ENCODE data around the gene PIK3R3. TPM values are rescaled to one million over a fixed set of nuclear protein-coding genes. Genes with fewer than 3 reads are reported as not detected.
A peak's percentile ranks its signal among the peaks of the same experiment; 100 is the strongest.

Gene PIK3R3
- total and polyA plus RNA-seq, 9 of the 15 experiments (the other 6 are each of a cell fraction or from before 2014, with no cell fraction given), result 1.4 to 7.7 (median 4.6) TPM

- TF ChIP-seq, protein P1, sequence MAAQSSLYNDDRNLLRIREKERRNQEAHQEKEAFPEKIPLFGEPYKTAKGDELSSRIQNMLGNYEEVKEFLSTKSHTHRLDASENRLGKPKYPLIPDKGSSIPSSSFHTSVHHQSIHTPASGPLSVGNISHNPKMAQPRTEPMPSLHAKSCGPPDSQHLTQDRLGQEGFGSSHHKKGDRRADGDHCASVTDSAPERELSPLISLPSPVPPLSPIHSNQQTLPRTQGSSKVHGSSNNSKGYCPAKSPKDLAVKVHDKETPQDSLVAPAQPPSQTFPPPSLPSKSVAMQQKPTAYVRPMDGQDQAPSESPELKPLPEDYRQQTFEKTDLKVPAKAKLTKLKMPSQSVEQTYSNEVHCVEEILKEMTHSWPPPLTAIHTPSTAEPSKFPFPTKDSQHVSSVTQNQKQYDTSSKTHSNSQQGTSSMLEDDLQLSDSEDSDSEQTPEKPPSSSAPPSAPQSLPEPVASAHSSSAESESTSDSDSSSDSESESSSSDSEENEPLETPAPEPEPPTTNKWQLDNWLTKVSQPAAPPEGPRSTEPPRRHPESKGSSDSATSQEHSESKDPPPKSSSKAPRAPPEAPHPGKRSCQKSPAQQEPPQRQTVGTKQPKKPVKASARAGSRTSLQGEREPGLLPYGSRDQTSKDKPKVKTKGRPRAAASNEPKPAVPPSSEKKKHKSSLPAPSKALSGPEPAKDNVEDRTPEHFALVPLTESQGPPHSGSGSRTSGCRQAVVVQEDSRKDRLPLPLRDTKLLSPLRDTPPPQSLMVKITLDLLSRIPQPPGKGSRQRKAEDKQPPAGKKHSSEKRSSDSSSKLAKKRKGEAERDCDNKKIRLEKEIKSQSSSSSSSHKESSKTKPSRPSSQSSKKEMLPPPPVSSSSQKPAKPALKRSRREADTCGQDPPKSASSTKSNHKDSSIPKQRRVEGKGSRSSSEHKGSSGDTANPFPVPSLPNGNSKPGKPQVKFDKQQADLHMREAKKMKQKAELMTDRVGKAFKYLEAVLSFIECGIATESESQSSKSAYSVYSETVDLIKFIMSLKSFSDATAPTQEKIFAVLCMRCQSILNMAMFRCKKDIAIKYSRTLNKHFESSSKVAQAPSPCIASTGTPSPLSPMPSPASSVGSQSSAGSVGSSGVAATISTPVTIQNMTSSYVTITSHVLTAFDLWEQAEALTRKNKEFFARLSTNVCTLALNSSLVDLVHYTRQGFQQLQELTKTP (IDR thresholded peaks at IDR 0.05; ENCODE audit: low read depth in 1 of 2, partially characterized antibody in 2 of 2), result peak in 1 of 2 experiments; percentile 92
- 0 out of 4 replicates have a peak, but pooled peaks of 1 of the 2 experiments have one; percentile 6 for TF ChIP-seq RAD21 (CRISPR knock-in tag; conservative IDR thresholded peaks at IDR 0.05 in 1 of 2, IDR thresholded peaks at IDR 0.05 in 1 of 2)
- TF ChIP-seq, protein P2, sequence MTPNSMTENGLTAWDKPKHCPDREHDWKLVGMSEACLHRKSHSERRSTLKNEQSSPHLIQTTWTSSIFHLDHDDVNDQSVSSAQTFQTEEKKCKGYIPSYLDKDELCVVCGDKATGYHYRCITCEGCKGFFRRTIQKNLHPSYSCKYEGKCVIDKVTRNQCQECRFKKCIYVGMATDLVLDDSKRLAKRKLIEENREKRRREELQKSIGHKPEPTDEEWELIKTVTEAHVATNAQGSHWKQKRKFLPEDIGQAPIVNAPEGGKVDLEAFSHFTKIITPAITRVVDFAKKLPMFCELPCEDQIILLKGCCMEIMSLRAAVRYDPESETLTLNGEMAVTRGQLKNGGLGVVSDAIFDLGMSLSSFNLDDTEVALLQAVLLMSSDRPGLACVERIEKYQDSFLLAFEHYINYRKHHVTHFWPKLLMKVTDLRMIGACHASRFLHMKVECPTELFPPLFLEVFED (CRISPR knock-in tag; conservative IDR thresholded peaks at IDR 0.05), result peak; percentile 71
- TF ChIP-seq SP1 (CRISPR knock-in tag; IDR thresholded peaks at IDR 0.05), result 0 out of 2 replicates have a peak, but pooled peaks have one; percentile 15
- no peak for TF ChIP-seq FOXM1 (IDR thresholded peaks at IDR 0.05; ENCODE audit: low read depth)
- TF ChIP-seq FOXM1 (CRISPR knock-in tag; IDR thresholded peaks at IDR 0.05; ENCODE audit: low read depth), result peak; percentile 10; the same call in 1 of the 2 replicates
- peak; percentile 39; the same call in 1 of the 2 replicates for TF ChIP-seq HEY1 (CRISPR knock-in tag; IDR thresholded peaks at IDR 0.05; ENCODE audit: borderline replicate concordance)
- TF ChIP-seq, protein P3, sequence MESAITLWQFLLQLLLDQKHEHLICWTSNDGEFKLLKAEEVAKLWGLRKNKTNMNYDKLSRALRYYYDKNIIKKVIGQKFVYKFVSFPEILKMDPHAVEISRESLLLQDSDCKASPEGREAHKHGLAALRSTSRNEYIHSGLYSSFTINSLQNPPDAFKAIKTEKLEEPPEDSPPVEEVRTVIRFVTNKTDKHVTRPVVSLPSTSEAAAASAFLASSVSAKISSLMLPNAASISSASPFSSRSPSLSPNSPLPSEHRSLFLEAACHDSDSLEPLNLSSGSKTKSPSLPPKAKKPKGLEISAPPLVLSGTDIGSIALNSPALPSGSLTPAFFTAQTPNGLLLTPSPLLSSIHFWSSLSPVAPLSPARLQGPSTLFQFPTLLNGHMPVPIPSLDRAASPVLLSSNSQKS (CRISPR knock-in tag; IDR thresholded peaks at IDR 0.05), result no peak
- no peak for TF ChIP-seq GATA2 (CRISPR knock-in tag; IDR thresholded peaks at IDR 0.05)
- 0 out of 2 replicates have a peak, but pooled peaks have one; percentile 39 for TF ChIP-seq MIER1 (IDR thresholded peaks at IDR 0.05; ENCODE audit: low read depth)
- TF ChIP-seq KLF6 (CRISPR knock-in tag; IDR thresholded peaks at IDR 0.05; ENCODE audit: borderline replicate concordance), result 0 out of 2 replicates have a peak, but pooled peaks have one; percentile 58
- TF ChIP-seq ZNF263 (CRISPR knock-in tag; IDR thresholded peaks at IDR 0.05; ENCODE audit: borderline replicate concordance), result peak; percentile 69
- TF ChIP-seq SRSF1 (IDR thresholded peaks at IDR 0.05; ENCODE audit: low read depth, low read length), result no peak
- TF ChIP-seq STAT5A (IDR thresholded peaks at IDR 0.05; ENCODE audit: borderline replicate concordance, low read length), result no peak
- peak; percentile 42; the same call in 1 of the 2 replicates for TF ChIP-seq HBP1 (CRISPR knock-in tag; IDR thresholded peaks at IDR 0.05)
- peak; percentile 75 for TF ChIP-seq RFX5 (IDR thresholded peaks at IDR 0.05; ENCODE audit: low read depth, low read length)
- TF ChIP-seq PML (IDR thresholded peaks at IDR 0.05; ENCODE audit: low read length), result 0 out of 2 replicates have a peak, but pooled peaks have one; percentile 15
- peak; percentile 89 for TF ChIP-seq PHF21A (IDR thresholded peaks at IDR 0.05; ENCODE audit: borderline replicate concordance, low read depth)
- TF ChIP-seq BHLHE40 (IDR thresholded peaks at IDR 0.05; ENCODE audit: low read length), result peak; percentile 37; the same call in 1 of the 2 replicates
- TF ChIP-seq NBN (IDR thresholded peaks at IDR 0.05; ENCODE audit: low read depth), result no peak
- peak; percentile 35; the same call in 1 of the 2 replicates for TF ChIP-seq CREM (IDR thresholded peaks at IDR 0.05; ENCODE audit: low read depth)
These were observed 791 bp upstream of the PIK3R3 start (continued) for GRCh38 chr1:46133181-46133658.

Data from K562 (cell line).